ENCODE measurements around the gene KCTD1. TPM values are rescaled to one million over a fixed set of nuclear protein-coding genes. Genes with fewer than 3 reads are reported as not detected.

Gene KCTD1
- total and polyA plus RNA-seq, 2 of the 8 experiments (the other 6 are each of a cell fraction or from before 2014, with no cell fraction given), result 7.7 to 14.0 TPM

- Histone ChIP-seq H3K23ac (ENCODE audit: insufficient read length) (no peak overlapping the region), H3K18ac (ENCODE audit: extremely low read depth, low read length) (no peak overlapping the region), H3K79me2 (ENCODE audit: control insufficient read depth in 1 of 2, insufficient read depth in 2 of 2, low read length in 2 of 2) (peaks cover 0 to 47% of the 10 kb centered on the region in 2 experiments; a peak in 2 of 4 replicates), H3K27me3 (replicated peaks in 1 of 4; ENCODE audit: control insufficient read depth in 3 of 4, extremely low read depth in 1 of 4, insufficient read depth in 3 of 4, low read length in 3 of 4) (peaks cover 9 to 32% (median 24%) of the 10 kb centered on the region in 4 experiments), H4K91ac (replicated peaks; ENCODE audit: insufficient read length, low read length) (no peak overlapping the region), H3K4me1 (replicated peaks in 1 of 4; ENCODE audit: control insufficient read depth in 3 of 4, insufficient read depth in 4 of 4, low read length in 3 of 4) (peaks cover 3 to 6% (median 5%) of the 10 kb centered on the region in 4 experiments; a peak in 6 of 7 replicates), H3K4me3 (ENCODE audit: extremely low read depth in 1 of 4, insufficient read depth in 2 of 4, low read depth in 3 of 4, low read length in 4 of 4) (no peak overlapping the region), H3K79me1 (ENCODE audit: low read depth, low read length) (no peaks in the 10 kb centered on the region; the same call in 1 of the 2 replicates), H3K27ac (ENCODE audit: low read depth, low read length) (no peak overlapping the region), H3K36me3 (ENCODE audit: control insufficient read depth in 2 of 4, insufficient read depth in 4 of 4, low read length in 3 of 4) (no peaks in the 10 kb centered on the region; a peak in 1 of 8 replicates), H2BK12ac (ENCODE audit: low read depth, low read length) (no peak overlapping the region), H2BK15ac (ENCODE audit: low read length) (no peak overlapping the region), H3K9ac (replicated peaks in 1 of 4; ENCODE audit: extremely low read depth in 1 of 4, low read depth in 3 of 4, low read length in 3 of 4) (no peak overlapping the region), H3K56ac (replicated peaks; ENCODE audit: insufficient read length, low read depth, low read length) (no peak overlapping the region), H2AK5ac (ENCODE audit: low read depth, low read length) (no peak overlapping the region), H3K9me3 (ENCODE audit: insufficient read depth in 2 of 2, low read depth in 1 of 2, low read length in 1 of 2) (no peaks in the 10 kb centered on the region), H2AFZ (ENCODE audit: low read length) (no peak overlapping the region), H4K20me1 (replicated peaks in 1 of 2; ENCODE audit: control insufficient read depth in 1 of 2, insufficient read depth in 2 of 2, low read length in 2 of 2) (peaks cover 3 to 20% of the 10 kb centered on the region in 2 experiments), H2BK20ac (ENCODE audit: low read length) (no peak overlapping the region), H3K23me2 (ENCODE audit: low read depth, low read length) (peaks cover 8% of the 10 kb centered on the region), H2BK120ac (replicated peaks; ENCODE audit: low read depth, low read length) (no peak overlapping the region), H2BK5ac (ENCODE audit: low read depth, low read length) (no peak overlapping the region), H4K8ac (ENCODE audit: extremely low read depth, insufficient read depth, low read length) (no peak overlapping the region), H4K5ac (ENCODE audit: insufficient read length, low read depth, low read length) (no peak overlapping the region), H3K4me2 (ENCODE audit: insufficient read depth in 1 of 2, low read depth in 2 of 2, low read length in 2 of 2) (no peak overlapping the region; a peak in 1 of 4 replicates), H3K14ac (ENCODE audit: insufficient read length) (no peak overlapping the region), H3K4ac (replicated peaks; ENCODE audit: insufficient read length, low read depth, low read length) (no peak overlapping the region)
- WGBS, 2 experiments (ENCODE audit: extremely low coverage in 1 of 2, insufficient coverage in 1 of 2, insufficient read length in 1 of 2, insufficient replicate concordance in 2 of 2, low coverage in 1 of 2, low lambda C conversion rate in 2 of 2, missing lambda C conversion rate in 1 of 2), result 96% methylated on average over 1 of the region's 1 CpG; no CpG with 5 or more reads in 1 of the 2 experiments
- ChIA-PET CTCF (ENCODE audit: partially characterized antibody) (interaction anchor here (1.1 to 1.6 kb wide), 2 partner anchors 73 to 77 kb away, joined by 3 read pairs; no protein-coding TSS in a partner anchor), POLR2A (ENCODE audit: partially characterized antibody) (interaction anchor here (0.6 kb wide), 1 partner anchor 454 kb away, joined by 3 read pairs; no protein-coding TSS in a partner anchor)
- DNase-seq (ENCODE audit: low read depth in 1 of 2, low spot score in 2 of 2) (no peak), FAIRE-seq (no peak)
- no peak for TF ChIP-seq CHD2 (IDR thresholded peaks at IDR 0.05; ENCODE audit: low read length)
- no peak for TF ChIP-seq SP1 (IDR thresholded peaks at IDR 0.05; ENCODE audit: low read depth, low read length)
- no peak for TF ChIP-seq JUN (IDR thresholded peaks at IDR 0.05; ENCODE audit: low read depth, low read length)
- TF ChIP-seq SIX5 (IDR thresholded peaks at IDR 0.05; ENCODE audit: low read depth, low read length), result no peak
Observed at GRCh38 chr18:26543373-26543772, 5.0 kb downstream of the KCTD1 start.

Data from H1 (cell line).